G401 (cell line): Measurements from ENCODE around the gene ALDH8A1. TPM values are rescaled to one million over a fixed set of nuclear protein-coding genes. Genes with fewer than 3 reads are reported as not detected.

Experiments used
- DNase-seq: peaks from one replicate; pipeline ENCODE4 v3.0.0-alpha.2; 2015; ENCODE audit warnings: low spot score
- in situ Hi-C: cut with HindIII; loops from 2 replicates; pipeline ENCODE4 v1.10.0; 2016; ENCODE audit warnings: low sequenced_read_pairs, mixed read lengths
- total RNA-seq: library from RNA; depleted of rRNA; stranded (reverse); fragments of >200 nt; shearing (Covaris generic); gene quantifications from 2 replicates; pipeline ENCODE4 v1.2.3, GENCODE V29; 2014

The ALDH8A1 gene
- total RNA-seq, 1 experiment from 2014 or later: 0.10 TPM

- DNase-seq: no peak
- in situ Hi-C loops: no loop called here
These were observed 4.5 kb upstream of the ALDH8A1 start for GRCh38 chr6:134954272-134955000.

DNA sequence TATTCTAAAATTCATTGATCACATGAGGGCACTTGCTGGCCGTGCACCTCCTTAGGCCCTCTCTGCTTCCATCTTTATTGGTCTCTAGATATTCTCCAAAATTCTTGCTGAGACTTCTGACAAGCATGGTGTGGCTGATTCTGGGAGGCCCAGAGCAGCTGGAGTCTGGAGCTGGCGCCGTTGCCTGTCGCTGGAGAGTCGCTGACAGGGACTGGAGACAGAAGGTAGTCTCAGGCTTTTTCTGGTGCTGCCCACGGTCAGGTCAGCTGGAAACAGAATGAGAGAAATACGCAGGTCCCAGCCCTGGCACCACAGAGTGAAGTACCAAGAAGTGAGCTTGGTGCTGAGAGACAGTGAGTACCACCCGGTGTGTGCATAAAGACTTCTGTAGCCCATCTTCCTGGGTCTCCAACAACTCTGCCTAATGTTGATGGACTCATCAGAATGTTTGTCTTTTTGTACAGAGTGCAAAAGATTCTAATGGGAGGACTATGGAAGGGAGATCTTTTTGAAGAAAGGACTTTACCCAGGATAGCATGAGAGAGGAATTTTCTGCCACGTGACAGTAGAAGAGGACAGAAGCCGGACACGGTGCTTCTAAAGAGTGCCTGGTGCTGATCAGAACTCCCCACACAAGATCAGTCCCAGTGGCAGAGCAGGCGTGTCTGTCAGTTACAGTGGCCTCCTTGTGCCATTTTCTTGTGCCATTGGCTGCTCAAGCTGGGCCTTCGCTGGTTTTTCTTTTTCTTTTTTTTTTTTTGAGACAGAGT, 1.8 kb upstream of the ALDH8A1 start:
- in situ Hi-C loops: no loop called here
- no peak for DNase-seq

DNA sequence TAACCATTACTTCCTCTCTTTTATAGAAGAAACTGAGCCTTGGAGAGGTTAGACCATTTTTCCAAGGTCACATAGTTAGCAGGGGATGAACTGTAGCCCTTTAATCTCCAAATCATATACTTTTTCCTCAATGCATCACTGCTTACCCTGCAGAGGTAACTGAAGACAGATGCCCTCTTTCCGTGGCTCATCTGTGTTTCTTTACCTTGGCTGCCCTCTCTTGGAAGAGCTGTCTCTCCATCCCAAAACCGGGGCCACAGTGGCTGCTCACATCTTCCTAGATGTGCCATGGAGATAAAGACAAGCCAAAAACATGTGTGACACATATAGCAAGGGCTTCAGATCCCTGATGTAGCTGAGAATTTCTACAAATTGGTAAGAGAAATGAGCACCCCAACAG, 581 bp upstream of the ALDH8A1 start:
- DNase-seq: no peak
- in situ Hi-C loops: no loop called here

- in situ Hi-C loops: no loop called here
- DNase-seq: no peak
These were observed 1.2 kb downstream of the ALDH8A1 start for GRCh38 chr6:134948691-134949090.

DNA sequence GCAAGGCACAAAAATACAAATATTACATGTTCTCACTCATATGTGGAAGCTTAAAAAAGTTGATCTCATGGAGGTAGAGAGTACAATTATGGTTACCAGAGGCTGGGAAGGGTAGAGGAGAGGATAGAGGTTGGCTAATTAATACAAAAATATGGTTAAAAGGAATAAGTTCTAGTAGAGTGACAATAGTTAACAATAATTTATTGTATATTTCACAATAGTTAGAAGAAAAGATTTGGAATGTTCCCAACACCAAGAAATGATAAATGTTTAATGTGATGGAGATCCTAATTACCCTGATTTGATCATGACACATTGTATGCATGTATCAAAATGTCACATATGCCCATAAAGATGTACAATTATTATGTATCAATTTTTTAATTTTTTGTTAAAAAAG, 1.8 kb downstream of the ALDH8A1 start:
- in situ Hi-C loops: no loop called here
- DNase-seq: no peak

- in situ Hi-C loops: no loop called here
- no peak for DNase-seq
These were observed 4.9 kb downstream of the ALDH8A1 start for GRCh38 chr6:134945045-134945444.

DNA sequence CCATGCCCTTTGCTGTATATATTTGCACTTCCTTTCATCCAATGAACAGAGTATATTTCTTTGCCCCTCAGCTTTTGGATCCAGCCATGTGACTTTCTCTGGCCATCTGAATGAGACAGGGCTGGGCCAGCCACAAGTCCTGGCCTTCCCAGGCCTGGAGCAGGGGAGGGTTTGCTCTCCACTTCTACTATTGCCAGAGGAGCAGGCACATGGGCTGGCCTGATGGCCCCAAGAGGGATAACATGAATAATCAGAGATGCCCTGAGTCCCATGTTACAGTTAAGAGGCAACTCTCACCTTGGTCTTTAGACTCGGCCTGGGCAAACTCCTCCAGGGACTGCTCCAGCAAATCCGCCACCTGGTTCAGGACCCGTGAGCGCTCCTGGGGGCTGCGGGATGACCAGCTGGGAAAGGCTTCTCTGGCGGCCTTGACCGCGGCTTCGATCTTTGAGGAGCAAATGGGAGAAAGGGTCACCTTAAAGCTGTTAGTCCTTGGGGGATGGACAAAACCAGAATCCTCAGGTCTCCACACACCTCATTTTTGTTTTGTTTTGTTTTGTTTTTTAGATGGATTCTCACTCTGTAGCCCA, 6.3 kb downstream of the ALDH8A1 start:
- DNase-seq: no peak
- in situ Hi-C loops: no loop called here

- in situ Hi-C loops: no loop called here
- DNase-seq: no peak
These were observed 11.0 kb downstream of the ALDH8A1 start for GRCh38 chr6:134938896-134939295.

- in situ Hi-C loops: no loop called here
- DNase-seq: no peak
These were observed 12.5 kb downstream of the ALDH8A1 start for GRCh38 chr6:134937426-134937825.

GRCh38 chr6:134936931-134937330, 13.0 kb downstream of the ALDH8A1 start:
- in situ Hi-C loops: no loop called here
- DNase-seq: no peak

DNA sequence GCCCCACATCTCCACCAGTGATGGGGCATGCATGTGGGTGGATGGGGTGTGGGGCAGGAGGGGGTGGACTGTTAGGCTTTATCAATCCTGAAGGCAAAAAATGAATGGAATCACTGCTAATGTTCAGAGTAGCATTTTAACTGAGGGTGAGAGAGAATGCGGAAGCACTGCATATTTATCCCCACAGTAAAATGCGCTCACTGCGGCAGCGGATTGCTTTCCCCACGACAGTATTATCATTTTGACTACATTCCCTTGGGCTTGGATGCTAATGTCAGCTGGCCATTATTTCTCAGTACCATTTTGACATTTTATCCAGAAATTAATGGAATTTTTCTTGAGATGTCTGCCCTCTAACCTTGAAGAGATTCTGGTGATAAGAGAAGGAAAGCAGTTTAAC, 13.4 kb downstream of the ALDH8A1 start:
- in situ Hi-C loops: no loop called here
- no peak for DNase-seq

DNA sequence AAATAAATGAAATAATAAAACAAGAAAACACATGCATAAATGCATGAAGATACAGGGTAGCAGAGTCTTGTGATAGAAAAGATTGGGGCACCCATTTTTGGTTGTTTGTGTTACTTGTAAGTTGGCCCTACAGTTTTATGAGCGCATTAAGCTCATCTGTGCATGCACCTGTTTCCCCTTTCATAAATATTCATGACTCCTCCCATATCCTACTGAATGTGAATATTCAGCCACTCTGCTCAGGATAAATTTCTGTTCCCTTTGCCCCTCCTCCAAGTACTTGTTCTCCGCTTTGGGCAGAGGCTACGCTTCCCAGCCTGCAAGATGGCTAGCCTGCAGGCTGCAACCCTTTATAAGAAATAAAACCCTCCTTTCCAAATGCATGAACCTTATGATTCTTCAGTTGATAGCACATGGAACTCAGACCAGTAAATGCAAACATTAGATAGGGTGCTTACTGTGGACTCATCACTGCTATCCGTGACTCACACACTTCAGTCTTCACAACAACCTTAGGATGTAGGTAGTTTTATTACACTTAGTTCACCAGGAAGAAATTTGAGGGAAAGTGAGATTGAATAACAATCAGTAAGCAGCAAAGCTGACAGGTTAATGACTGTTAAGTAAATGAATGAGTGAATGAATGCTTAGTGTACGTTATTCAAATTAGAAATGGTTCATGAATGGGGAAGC, 15.0 kb downstream of the ALDH8A1 start:
- no peak for DNase-seq
- in situ Hi-C loops: no loop called here

DNA sequence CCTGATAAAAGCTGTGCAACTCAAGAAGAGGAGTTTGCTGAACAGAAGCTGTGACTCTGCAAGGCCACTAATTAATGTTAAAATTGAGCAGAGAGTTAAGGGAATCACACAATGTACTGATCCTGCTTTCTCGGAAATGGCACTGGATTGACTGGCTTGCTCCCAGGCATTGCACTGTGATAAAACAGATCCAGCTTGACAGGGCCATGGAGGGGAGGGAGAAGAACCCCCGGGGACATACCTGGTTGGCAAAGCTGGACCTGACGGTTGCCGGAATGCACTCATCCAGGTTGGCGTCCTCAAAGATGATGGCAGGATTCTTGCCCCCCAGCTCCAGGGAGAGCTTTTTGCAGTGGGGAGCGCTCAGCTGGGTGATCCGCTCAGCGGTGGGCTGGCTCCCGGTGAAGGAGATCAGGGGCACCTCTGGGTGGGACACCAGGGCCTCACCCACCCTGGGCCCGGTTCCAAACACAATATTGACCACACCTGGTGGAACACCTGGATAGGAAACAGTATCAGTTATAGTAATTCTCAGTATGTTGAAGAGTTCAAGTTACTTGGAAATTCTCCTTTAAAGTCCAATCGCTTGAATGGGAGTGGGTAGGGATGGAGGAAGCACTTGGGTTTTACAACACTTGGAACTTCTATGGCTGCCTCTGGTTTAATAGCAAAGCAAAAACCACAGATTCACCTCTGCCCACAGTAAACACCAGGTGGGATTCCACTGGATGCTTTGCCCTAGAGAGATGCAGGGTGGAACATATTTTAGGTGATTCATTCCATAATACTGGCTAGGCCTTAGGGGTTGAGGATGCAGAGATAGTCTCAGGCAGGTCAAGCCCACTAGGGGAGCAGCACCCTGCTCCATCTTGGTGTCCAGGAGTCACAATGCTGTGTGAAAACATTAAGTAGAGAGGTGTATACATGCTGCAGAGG, 17.1 kb downstream of the ALDH8A1 start:
- no peak for DNase-seq
- in situ Hi-C loops: no loop called here

GRCh38 chr6:134932098-134932497, 17.8 kb downstream of the ALDH8A1 start:
- in situ Hi-C loops: no loop called here
- no peak for DNase-seq

- in situ Hi-C loops: no loop called here
- no peak for DNase-seq
These were observed 19.4 kb downstream of the ALDH8A1 start for GRCh38 chr6:134930463-134930862.

DNA sequence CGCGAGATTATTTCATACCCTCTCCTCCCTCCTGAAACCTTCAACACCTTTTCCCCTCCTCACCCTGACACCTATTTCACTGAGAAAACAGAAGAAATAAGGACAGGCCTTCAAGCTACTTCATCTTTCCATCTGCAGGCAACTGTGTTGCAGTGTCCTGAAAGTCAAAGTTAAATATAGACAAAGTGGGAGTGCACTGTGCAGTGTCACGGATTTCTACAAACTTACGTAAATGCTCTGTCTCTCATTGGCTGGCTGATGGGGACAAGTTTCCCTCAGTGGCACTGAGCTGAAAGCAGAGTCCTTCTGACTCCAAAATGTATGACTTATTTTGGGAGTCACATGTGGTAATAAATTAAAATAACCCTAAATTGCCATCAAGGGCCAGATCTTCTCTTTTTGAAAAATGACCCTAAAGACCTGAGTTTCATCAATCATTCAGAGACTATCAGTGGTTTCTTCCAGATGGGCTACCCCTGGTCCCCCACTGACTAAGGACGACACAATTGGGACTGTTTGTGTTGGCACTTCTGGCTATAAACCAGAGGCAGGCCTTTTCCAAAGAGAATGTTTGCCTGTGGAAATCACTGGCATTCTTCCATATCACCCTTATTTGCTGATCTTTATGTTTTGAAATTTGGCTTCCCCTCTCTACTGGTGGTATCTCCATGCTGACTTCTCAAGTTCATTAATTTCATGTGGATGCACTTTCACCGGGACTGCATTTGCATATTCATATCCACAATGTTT, 21.6 kb downstream of the ALDH8A1 start:
- no peak for DNase-seq
- in situ Hi-C loops: no loop called here

DNA sequence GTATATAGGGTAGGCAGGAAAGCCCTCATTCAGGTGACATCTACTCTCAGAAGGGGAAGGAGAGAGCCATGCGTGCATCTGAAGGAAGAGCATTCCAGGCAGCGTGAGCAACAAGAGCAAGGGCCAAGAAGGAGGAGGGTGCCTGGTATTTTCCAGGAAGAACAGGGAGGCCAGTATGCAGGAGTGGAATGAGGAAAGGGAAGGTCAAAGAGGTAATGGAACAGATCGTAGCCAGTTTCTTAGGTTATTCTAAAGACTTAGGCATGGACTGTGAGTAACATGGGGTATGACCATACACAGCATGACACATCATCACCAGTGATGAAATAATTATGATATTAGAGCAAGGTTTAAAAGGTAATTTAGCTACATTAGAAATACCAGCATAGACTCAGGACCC, 24.1 kb downstream of the ALDH8A1 start:
- in situ Hi-C loops: no loop called here
- no peak for DNase-seq

DNA sequence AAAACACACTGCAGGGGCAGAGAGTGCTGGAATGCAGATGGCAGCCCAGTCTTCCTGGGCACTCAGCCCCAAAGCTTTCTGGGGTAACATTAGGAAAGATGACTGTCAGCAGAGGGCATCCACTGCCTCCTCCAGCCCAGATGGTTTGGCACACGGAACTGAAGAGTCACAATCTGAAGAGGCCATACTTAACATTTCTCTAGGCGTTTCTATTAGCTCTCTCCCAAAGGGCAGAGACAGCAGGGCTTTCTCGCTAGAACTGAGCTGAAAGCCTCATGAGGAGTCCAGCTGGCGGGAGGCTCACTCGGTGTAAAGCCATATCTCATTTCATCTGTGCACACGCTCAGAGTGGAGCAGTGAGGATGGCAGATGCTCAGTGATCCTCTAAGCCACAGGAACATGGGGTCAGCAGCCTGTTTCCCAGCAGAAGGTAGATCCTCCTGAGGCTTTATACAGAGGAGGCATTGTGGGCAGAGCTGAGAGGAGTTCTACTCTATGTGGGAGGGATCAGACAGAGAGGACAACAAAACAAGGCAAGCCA, 28.1 kb downstream of the ALDH8A1 start:
- peak; percentile 9 for DNase-seq
- in situ Hi-C loops: no loop called here
